Tibial artery (tissue), 4 donors: ENCODE data around the gene SP2.
A peak's percentile ranks its signal among the peaks of the same experiment; 100 is the strongest.

Source experiments
- DNase-seq, 2 donors: peaks; one replicate each; pipeline ENCODE4 v3.0.0-alpha.2; 2019
- H3K27ac ChIP-seq, 2 donors: fragments of 200-600 bp; sonication (generic) in 1 of 2; 1 replicate in 1 of 2; 2 replicates in 1 of 2; pipeline ENCODE4 v1.5.1; 2018 to 2019; ENCODE audit warnings: mild to moderate bottlenecking in 1 of 2
- H3K27me3 ChIP-seq, 2 donors: fragments of 200-600 bp; sonication (generic) in 1 of 2; one replicate each; pipeline versions ENCODE4 v1.5.1 to v1.6.0; 2016 to 2019
- H3K36me3 ChIP-seq, 3 donors: fragments of 200-600 bp; sonication (generic) in 2 of 3; one replicate each; pipeline ENCODE4 v1.5.1; 2016 to 2019; ENCODE audit warnings: mild to moderate bottlenecking in 2 of 3
- H3K4me1 ChIP-seq, 4 donors: fragments of 200-600 bp; sonication (generic) in 2 of 4; 1 replicate in 3 of 4; 2 replicates in 1 of 4; pipeline ENCODE4 v1.5.1; 2016 to 2019
- H3K4me3 ChIP-seq, 2 donors: fragments of 200-600 bp; sonication (generic) in 1 of 2; 1 replicate in 1 of 2; 2 replicates in 1 of 2; pipeline ENCODE4 v1.5.1; 2018 to 2019; ENCODE audit warnings: mild to moderate bottlenecking in 2 of 2
- H3K9me3 ChIP-seq, 3 donors: fragments of 200-600 bp; sonication (generic) in 1 of 3; one replicate each; pipeline ENCODE4 v1.5.1; 2016 to 2019
- CTCF ChIP-seq, 2 experiments: fragments of 200-600 bp in 1 of 2; fragments of 450-650 bp in 1 of 2; IDR thresholded peaks; one replicate each; pipeline ENCODE4 v1.5.1; 2017 to 2019; ENCODE audit warnings: antibody characterized with exemption in 2 of 2, mild to moderate bottlenecking in 1 of 2, moderate library complexity in 1 of 2
- intact Hi-C: fragments of 100-400 bp; cut with DNase I; formaldehyde crosslinking; loops from one replicate; pipeline ENCODE4 v1.15.0; 2023; ENCODE audit warnings: low total_unique reads

Gene SP2

GRCh38 chr17:47941246-47942095, 45.4 kb downstream of the SP2 start, which contains the start of gene PNPO:
Gene PNPO (plus strand): TSS chr17:47941571. CDS start chr17:47941676, 105 bp downstream.
- Histone ChIP-seq H3K27me3 (no peaks in the 10 kb centered on the region), H3K4me1 (peaks cover 0 to 37% (median 19%) of the 10 kb centered on the region in 4 donors), H3K9me3 (no peaks in the 10 kb centered on the region), H3K27ac (peak within 1 kb of the TSS; percentile 67 to 90), H3K36me3 (peaks cover 0 to 31% (median 9%) of the 10 kb centered on the region in 3 donors), H3K4me3 (peak within 1 kb of the TSS; percentile 66 to 97)
- no peak for TF ChIP-seq CTCF (IDR thresholded peaks at IDR 0.05)
- peak; percentile 97 for DNase-seq
- intact Hi-C loops = loop anchor here (5.0 kb wide), 1 partner anchor 44 kb away; the partner anchor contains the start of gene SP2

- Histone ChIP-seq H3K27me3 (no peaks in the 10 kb centered on the region), H3K9me3 (no peaks in the 10 kb centered on the region), H3K27ac (peak overlapping the region; percentile 67 to 90), H3K4me1 (peaks cover 0 to 37% (median 21%) of the 10 kb centered on the region in 4 donors), H3K36me3 (peaks cover 0 to 35% (median 9%) of the 10 kb centered on the region in 3 donors), H3K4me3 (peak overlapping the region; percentile 66 to 97)
- intact Hi-C loops = loop anchor here (5.0 kb wide), 1 partner anchor 45 kb away; the partner anchor contains the start of gene SP2
- DNase-seq = no peak
- TF ChIP-seq CTCF (IDR thresholded peaks at IDR 0.05) = no peak
These were observed 46.1 kb downstream of the SP2 start for GRCh38 chr17:47942096-47942510.

GRCh38 chr17:47942568-47942967, 46.5 kb downstream of the SP2 start:
- Histone ChIP-seq H3K4me3 (peak overlapping the region in 1 of 2 donors; percentile 97), H3K27me3 (no peaks in the 10 kb centered on the region), H3K4me1 (peaks cover 0 to 37% (median 21%) of the 10 kb centered on the region in 4 donors), H3K9me3 (no peaks in the 10 kb centered on the region), H3K27ac (peak overlapping the region in 1 of 2 donors; percentile 90), H3K36me3 (peaks cover 0 to 35% (median 9%) of the 10 kb centered on the region in 3 donors)
- no peak for DNase-seq
- TF ChIP-seq CTCF (IDR thresholded peaks at IDR 0.05) = no peak
- intact Hi-C loops = loop anchor here (5.0 kb wide), 1 partner anchor 45 kb away; the partner anchor contains the start of gene SP2

GRCh38 chr17:47945080-47945479, 49.0 kb downstream of the SP2 start:
- Histone ChIP-seq H3K27ac (peak overlapping the region; percentile 2 to 38), H3K36me3 (peaks cover 0 to 35% (median 9%) of the 10 kb centered on the region in 3 donors), H3K4me1 (peaks cover 0 to 54% (median 30%) of the 10 kb centered on the region in 4 donors), H3K4me3 (no peak overlapping the region), H3K9me3 (no peaks in the 10 kb centered on the region), H3K27me3 (no peaks in the 10 kb centered on the region)
- intact Hi-C loops = loop anchor here (5.0 kb wide), 1 partner anchor 103 kb away; the partner anchor contains the start of gene SCRN2
- DNase-seq = no peak
- no peak for TF ChIP-seq CTCF (IDR thresholded peaks at IDR 0.05)

- H3K4me1 ChIP-seq = peaks cover 0 to 54% (median 27%) of the 10 kb centered on the region in 4 donors
- peaks cover 0 to 35% (median 9%) of the 10 kb centered on the region in 3 donors for H3K36me3 ChIP-seq
- H3K27me3 ChIP-seq = no peaks in the 10 kb centered on the region
- no peak for TF ChIP-seq CTCF (IDR thresholded peaks at IDR 0.05)
- H3K9me3 ChIP-seq = no peaks in the 10 kb centered on the region
- DNase-seq = no peak
- intact Hi-C loops = loop anchor here (5.0 kb wide), 1 partner anchor 104 kb away; the partner anchor contains the start of gene SCRN2
- no peak overlapping the region for H3K4me3 ChIP-seq
- H3K27ac ChIP-seq = peak overlapping the region; percentile 2 to 38
These were observed 49.8 kb downstream of the SP2 start for GRCh38 chr17:47945529-47946508.
